CD14-positive monocyte (primary cell): ENCODE data around the gene DLGAP4. TPM values are rescaled to one million over a fixed set of nuclear protein-coding genes. Genes with fewer than 3 reads are reported as not detected.

Experiments
- DNase-seq, 3 donors: peaks; one replicate each; pipeline ENCODE4 v3.0.0-alpha.2; 2011 to 2022
- H2AFZ ChIP-seq: 2 replicates; pipeline ENCODE4 v1.6.0; 2012; ENCODE audit warnings: mild to moderate bottlenecking, low read depth, low read length, inconsistent platforms; ENCODE audit not compliant: insufficient read depth, poor library complexity, severe bottlenecking
- H3K27ac ChIP-seq, 2 donors: 1 replicate in 1 of 2; 2 replicates in 1 of 2; pipeline ENCODE4 v1.5.1; 2012 to 2013; ENCODE audit warnings: low read length in 2 of 2, control low read depth in 1 of 2, inconsistent platforms in 1 of 2, low read depth in 1 of 2, mild to moderate bottlenecking in 1 of 2
- H3K27me3 ChIP-seq, 2 donors: one replicate each; pipeline versions ENCODE4 v1.6.0 to v1.6.1; 2011 to 2013; ENCODE audit warnings: low read length in 2 of 2; ENCODE audit not compliant: control insufficient read depth in 2 of 2, insufficient read depth in 2 of 2
- H3K36me3 ChIP-seq, 2 donors: replicated peaks in 1 of 2; 1 replicate in 1 of 2; 2 replicates in 1 of 2; pipeline versions ENCODE4 v1.5.1 to v1.6.1; 2012 to 2013; ENCODE audit warnings: low read length in 2 of 2, control low read depth in 1 of 2, inconsistent platforms in 1 of 2, mild to moderate bottlenecking in 1 of 2; ENCODE audit not compliant: insufficient read depth in 2 of 2, control insufficient read depth in 1 of 2
- H3K4me1 ChIP-seq, 2 donors: 1 replicate in 1 of 2; 2 replicates in 1 of 2; pipeline versions ENCODE4 v1.5.1 to v1.6.1; 2012 to 2013; ENCODE audit warnings: low read length in 2 of 2, control low read depth in 1 of 2, inconsistent platforms in 1 of 2, mild to moderate bottlenecking in 1 of 2, moderate library complexity in 1 of 2; ENCODE audit not compliant: insufficient read depth in 2 of 2, control insufficient read depth in 1 of 2
- H3K4me2 ChIP-seq: replicated peaks from 2 replicates; pipeline ENCODE3; 2012; ENCODE audit warnings: low read length, moderate library complexity, mild to moderate bottlenecking; ENCODE audit not compliant: poor library complexity, severe bottlenecking; ENCODE audit errors: extremely low read depth
- H3K4me3 ChIP-seq, 3 experiments: fragments of 200-600 bp in 1 of 3; sonication (generic) in 1 of 3; replicated peaks in 1 of 3; 1 replicate in 2 of 3; 2 replicates in 1 of 3; pipeline ENCODE4 v1.5.1; 2011 to 2013; ENCODE audit warnings: low read length in 3 of 3, mild to moderate bottlenecking in 3 of 3, control low read depth in 2 of 3, low read depth in 2 of 3, inconsistent platforms in 1 of 3, moderate library complexity in 1 of 3
- H3K79me2 ChIP-seq: 2 replicates; pipeline ENCODE4 v1.6.0; 2012; ENCODE audit warnings: mild to moderate bottlenecking, control low read depth, inconsistent platforms, low read length, moderate library complexity; ENCODE audit not compliant: insufficient read depth
- H3K9ac ChIP-seq: 2 replicates; pipeline ENCODE4 v1.6.0; 2017; ENCODE audit warnings: low read length, mild to moderate bottlenecking; ENCODE audit not compliant: insufficient read depth, poor library complexity, severe bottlenecking
- H3K9me3 ChIP-seq, 2 donors: replicated peaks in 1 of 2; 1 replicate in 1 of 2; 2 replicates in 1 of 2; pipeline versions ENCODE4 v1.5.1 to v1.6.1; 2012 to 2013; ENCODE audit warnings: low read length in 2 of 2, control low read depth in 1 of 2; ENCODE audit not compliant: control insufficient read depth in 1 of 2, insufficient read depth in 1 of 2
- H4K20me1 ChIP-seq: 2 replicates; pipeline ENCODE4 v1.6.0; 2012; ENCODE audit warnings: mild to moderate bottlenecking, low read length, control low read depth, moderate library complexity; ENCODE audit not compliant: insufficient read depth
- H3K27ac Mint-ChIP-seq, 7 donors: one replicate each; pipeline ENCODE4 v1.8.0; 2020; ENCODE audit warnings: mild to moderate bottlenecking in 7 of 7, mixed read lengths in 7 of 7, moderate library complexity in 6 of 7, inconsistent platforms in 2 of 7
- H3K27me3 Mint-ChIP-seq, 3 donors: one replicate each; pipeline ENCODE4 v1.8.0; 2021 to 2022; ENCODE audit warnings: low read depth in 3 of 3, mild to moderate bottlenecking in 3 of 3, mixed read lengths in 3 of 3, moderate library complexity in 3 of 3, inconsistent platforms in 1 of 3
- H3K36me3 Mint-ChIP-seq, 2 donors: one replicate each; pipeline ENCODE4 v1.8.0; 2020; ENCODE audit warnings: mixed read lengths in 2 of 2, inconsistent platforms in 1 of 2, mild to moderate bottlenecking in 1 of 2
- H3K4me1 Mint-ChIP-seq: one replicate; pipeline ENCODE4 v1.8.0; 2020; ENCODE audit warnings: mild to moderate bottlenecking, mixed read lengths
- H3K4me3 Mint-ChIP-seq, 2 donors: one replicate each; pipeline ENCODE4 v1.8.0; 2020; ENCODE audit warnings: mild to moderate bottlenecking in 2 of 2, mixed read lengths in 2 of 2, moderate library complexity in 1 of 2
- H3K9me3 Mint-ChIP-seq, 7 donors: one replicate each; pipeline ENCODE4 v1.8.0; 2020 to 2022; ENCODE audit warnings: mixed read lengths in 7 of 7, mild to moderate bottlenecking in 6 of 7, moderate library complexity in 6 of 7, inconsistent platforms in 2 of 7
- WGBS: methylation state at CpG from one replicate; pipeline ENCODE4 v1.1.5; 2013; ENCODE audit warnings: missing lambda C conversion rate; ENCODE audit not compliant: insufficient coverage; 5-methylcytosine and 5-hydroxymethylcytosine counted together
- intact Hi-C, 2 donors: fragments of 100-400 bp; cut with micrococcal nuclease; formaldehyde crosslinking; loops; one replicate each; pipeline versions ENCODE4 v1.15.0 to v1.15.1; 2023
- polyA plus RNA-seq, 3 donors: library from polyadenylated mRNA; depleted of rRNA in 1 of 3; unstranded in 2 of 3; stranded (reverse) in 1 of 3; fragments of 300-500 nt in 2 of 3; fragments of >200 nt in 1 of 3; fragmentation: Illumina TruSeq in 2 of 3; gene quantifications; 1 replicate in 2 of 3; 2 replicates in 1 of 3; pipeline ENCODE4 v1.2.3, GENCODE V29; 2012 to 2021
- TF ChIP-seq, protein P1 (sequence below): fragments of 200-600 bp; IDR thresholded peaks from one replicate; pipeline ENCODE4 v1.8.0; 2022; ENCODE audit warnings: antibody characterized with exemption, mild to moderate bottlenecking

DLGAP4 gene
- polyA plus RNA-seq, 3 donors: 9.9 to 52.7 (median 17.6) TPM

GRCh38 chr20:36472637-36473090 lies 166.5 kb downstream of the DLGAP4 start:
- H3K4me1 ChIP-seq: peaks cover 17 to 21% of the 10 kb centered on the region in 2 donors
- H3K4me3 ChIP-seq: peak overlapping the region; percentile 4 to 57 (median 27)
- no peaks in the 10 kb centered on the region for H3K9me3 ChIP-seq
- Mint-ChIP-seq H3K27me3 (peaks cover 0 to 1% (median 0%) of the 10 kb centered on the region in 3 donors), H3K36me3 (peaks cover 11 to 22% of the 10 kb centered on the region in 2 donors), H3K4me1 (peaks cover 25% of the 10 kb centered on the region), H3K27ac (peak overlapping the region; percentile 85 to 92 (median 88)), H3K4me3 (peak overlapping the region; percentile 71 to 85), H3K9me3 (no peaks in the 10 kb centered on the region)
- peak overlapping the region; percentile 82 to 89 for H3K27ac ChIP-seq
- intact Hi-C loops: no loop called here
- peak overlapping the region; percentile 61 for H3K4me2 ChIP-seq
- no peaks in the 10 kb centered on the region for H3K27me3 ChIP-seq
- WGBS: 18% methylated on average over 4 of the region's 6 CpGs
- H3K79me2 ChIP-seq: peaks cover 38% of the 10 kb centered on the region
- TF ChIP-seq, protein P1, sequence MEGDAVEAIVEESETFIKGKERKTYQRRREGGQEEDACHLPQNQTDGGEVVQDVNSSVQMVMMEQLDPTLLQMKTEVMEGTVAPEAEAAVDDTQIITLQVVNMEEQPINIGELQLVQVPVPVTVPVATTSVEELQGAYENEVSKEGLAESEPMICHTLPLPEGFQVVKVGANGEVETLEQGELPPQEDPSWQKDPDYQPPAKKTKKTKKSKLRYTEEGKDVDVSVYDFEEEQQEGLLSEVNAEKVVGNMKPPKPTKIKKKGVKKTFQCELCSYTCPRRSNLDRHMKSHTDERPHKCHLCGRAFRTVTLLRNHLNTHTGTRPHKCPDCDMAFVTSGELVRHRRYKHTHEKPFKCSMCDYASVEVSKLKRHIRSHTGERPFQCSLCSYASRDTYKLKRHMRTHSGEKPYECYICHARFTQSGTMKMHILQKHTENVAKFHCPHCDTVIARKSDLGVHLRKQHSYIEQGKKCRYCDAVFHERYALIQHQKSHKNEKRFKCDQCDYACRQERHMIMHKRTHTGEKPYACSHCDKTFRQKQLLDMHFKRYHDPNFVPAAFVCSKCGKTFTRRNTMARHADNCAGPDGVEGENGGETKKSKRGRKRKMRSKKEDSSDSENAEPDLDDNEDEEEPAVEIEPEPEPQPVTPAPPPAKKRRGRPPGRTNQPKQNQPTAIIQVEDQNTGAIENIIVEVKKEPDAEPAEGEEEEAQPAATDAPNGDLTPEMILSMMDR: no peak
- peak overlapping the region; percentile 70 for H3K9ac ChIP-seq
- H2AFZ ChIP-seq: peak overlapping the region; percentile 82
- DNase-seq: no peak
- H3K36me3 ChIP-seq: no peaks in the 10 kb centered on the region
- peaks cover 51% of the 10 kb centered on the region for H4K20me1 ChIP-seq

GRCh38 chr20:36473164-36473563 lies 167.0 kb downstream of the DLGAP4 start:
- H3K79me2 ChIP-seq: peaks cover 33% of the 10 kb centered on the region
- peak overlapping the region; percentile 82 for H2AFZ ChIP-seq
- H3K4me2 ChIP-seq: peak overlapping the region; percentile 61
- H3K4me3 ChIP-seq: peak overlapping the region in 1 of 3 experiments; percentile 57
- Mint-ChIP-seq H3K9me3 (no peaks in the 10 kb centered on the region), H3K27me3 (peaks cover 0 to 1% (median 0%) of the 10 kb centered on the region in 3 donors), H3K27ac (peak overlapping the region in 5 of 7 donors; percentile 8 to 90 (median 74)), H3K36me3 (peaks cover 14 to 22% of the 10 kb centered on the region in 2 donors), H3K4me1 (peaks cover 24% of the 10 kb centered on the region), H3K4me3 (no peak overlapping the region)
- peaks cover 51% of the 10 kb centered on the region for H4K20me1 ChIP-seq
- no peaks in the 10 kb centered on the region for H3K9me3 ChIP-seq
- no peaks in the 10 kb centered on the region for H3K36me3 ChIP-seq
- H3K27me3 ChIP-seq: no peaks in the 10 kb centered on the region
- intact Hi-C loops: no loop called here
- DNase-seq: no peak
- H3K4me1 ChIP-seq: peaks cover 17% of the 10 kb centered on the region in 2 donors
- 100% methylated on average over 1 of the region's 2 CpGs for WGBS
- peak overlapping the region; percentile 82 to 89 for H3K27ac ChIP-seq
- TF ChIP-seq, protein P1: no peak
- H3K9ac ChIP-seq: peak overlapping the region; percentile 70
